ENCODE measurements around the gene RAB3D. TPM values are rescaled to one million over a fixed set of nuclear protein-coding genes. Genes with fewer than 3 reads are reported as not detected.
A peak's percentile ranks its signal among the peaks of the same experiment; 100 is the strongest.

RAB3D gene
- total RNA-seq, 1 experiment from 2014 or later: 37.9 TPM

DNA sequence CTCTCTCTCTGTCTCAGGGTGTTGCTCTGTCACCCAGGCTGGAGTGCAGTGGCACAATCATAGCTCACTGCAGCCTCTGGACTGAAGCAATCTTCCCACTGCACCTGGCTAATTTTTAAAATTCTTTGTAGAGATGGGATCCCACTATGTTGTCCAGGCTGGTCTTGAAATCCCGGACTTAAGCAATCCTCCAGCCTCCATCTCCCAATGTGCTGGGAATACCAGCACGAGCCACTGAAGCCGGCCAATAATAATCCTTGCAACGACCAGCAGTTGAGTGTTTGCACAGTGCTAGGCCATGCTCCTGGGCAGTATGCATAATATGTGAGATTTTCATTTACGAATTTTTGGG, 45.3 kb upstream of the RAB3D start:
- H3K36me3 ChIP-seq (ENCODE audit: low read depth, low read length): no peaks in the 10 kb centered on the region
- CTCF ChIA-PET: interaction anchor here (1.2 kb wide), 1 partner anchor 91 kb away, joined by 8 read pairs; no protein-coding TSS in a partner anchor
- DNase-seq: no peak
- H3K9me3 ChIP-seq (ENCODE audit: low read length): no peaks in the 10 kb centered on the region
- no peak overlapping the region for H3K9ac ChIP-seq (ENCODE audit: low read length)
- no peaks in the 10 kb centered on the region for H3K27me3 ChIP-seq (ENCODE audit: low read length)
- H3K4me1 ChIP-seq (ENCODE audit: insufficient read depth, low read length): peaks cover 31% of the 10 kb centered on the region
- H3K9me2 ChIP-seq (replicated peaks; ENCODE audit: low read length): no peaks in the 10 kb centered on the region
- TF ChIP-seq EZH2 (IDR thresholded peaks at IDR 0.05; ENCODE audit: low read length, unreplicated experiment) (no peak), EZH2phosphoT487 (IDR thresholded peaks at IDR 0.05; ENCODE audit: borderline replicate concordance, low read length) (no peak), CTCF (conservative IDR thresholded peaks at IDR 0.05; ENCODE audit: low read depth, low read length) (no peak)
- no peak overlapping the region for H3K4me3 ChIP-seq (ENCODE audit: low read length)
- peaks cover 10% of the 10 kb centered on the region for H3K79me2 ChIP-seq (ENCODE audit: low read length)
- H3K27ac ChIP-seq (ENCODE audit: low read length): no peak overlapping the region
- H3K4me2 ChIP-seq (ENCODE audit: low read length): no peak overlapping the region
- H2AFZ ChIP-seq (ENCODE audit: low read length): no peak overlapping the region
- no TSS peak for BruUV-seq (replicated peaks)
- no peaks in the 10 kb centered on the region for H3F3A ChIP-seq (ENCODE audit: low read length, unreplicated experiment)
- intact Hi-C loops (cut with micrococcal nuclease): no loop called here
- ATAC-seq: no peak
- POLR2A ChIA-PET (ENCODE audit: unreplicated experiment): no interaction called here
- no peaks in the 10 kb centered on the region for H4K20me1 ChIP-seq (ENCODE audit: low read length)

DNA sequence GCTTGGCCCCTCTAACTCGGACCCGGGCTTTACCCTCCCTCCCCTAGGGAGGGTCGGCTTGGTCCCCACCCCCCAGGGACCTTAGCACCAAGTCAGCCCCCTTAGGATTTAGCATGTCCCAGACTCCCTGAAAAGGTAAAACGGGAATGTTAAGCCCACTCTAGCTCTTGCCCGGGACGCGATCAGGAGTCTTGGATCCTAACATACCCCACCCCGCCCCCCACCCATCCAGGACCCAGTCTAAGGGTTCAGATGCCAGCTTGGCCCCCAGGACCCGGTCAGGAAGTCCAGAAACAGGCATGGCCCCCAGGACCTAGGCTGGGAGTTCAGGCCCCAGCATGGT, 44.2 kb upstream of the RAB3D start:
- H3K4me3 ChIP-seq (ENCODE audit: low read length): peak overlapping the region; percentile 66
- H3K4me1 ChIP-seq (ENCODE audit: insufficient read depth, low read length): peaks cover 38% of the 10 kb centered on the region
- ATAC-seq: no peak
- H3K9me3 ChIP-seq (ENCODE audit: low read length): no peaks in the 10 kb centered on the region
- H4K20me1 ChIP-seq (ENCODE audit: low read length): no peaks in the 10 kb centered on the region
- H3K9me2 ChIP-seq (replicated peaks; ENCODE audit: low read length): no peaks in the 10 kb centered on the region
- H3K79me2 ChIP-seq (ENCODE audit: low read length): peaks cover 14% of the 10 kb centered on the region
- TF ChIP-seq EZH2phosphoT487 (IDR thresholded peaks at IDR 0.05; ENCODE audit: borderline replicate concordance, low read length) (no peak), CTCF (conservative IDR thresholded peaks at IDR 0.05; ENCODE audit: low read depth, low read length) (no peak), EZH2 (IDR thresholded peaks at IDR 0.05; ENCODE audit: low read length, unreplicated experiment) (no peak)
- DNase-seq: no peak
- H3K27me3 ChIP-seq (ENCODE audit: low read length): no peaks in the 10 kb centered on the region
- peak overlapping the region; percentile 89 for H3K4me2 ChIP-seq (ENCODE audit: low read length)
- no peaks in the 10 kb centered on the region for H3K36me3 ChIP-seq (ENCODE audit: low read depth, low read length)
- peaks cover 4% of the 10 kb centered on the region for H3F3A ChIP-seq (ENCODE audit: low read length, unreplicated experiment)
- no peak overlapping the region for H3K27ac ChIP-seq (ENCODE audit: low read length)
- BruUV-seq (replicated peaks): no TSS peak
- H3K9ac ChIP-seq (ENCODE audit: low read length): no peak overlapping the region
- ChIA-PET CTCF (interaction anchor here (0.6 to 1.4 kb wide), 3 partner anchors 51 to 90 kb away, joined by 4 to 8 read pairs (median 8); partner anchors contain the start of genes ODAD3 and PRKCSH), POLR2A (ENCODE audit: unreplicated experiment) (interaction anchor here (0.6 kb wide), 2 partner anchors 10 to 18 kb away, joined by 3 to 4 read pairs; no protein-coding TSS in a partner anchor)
- intact Hi-C loops (cut with micrococcal nuclease): no loop called here
- peak overlapping the region; percentile 83 for H2AFZ ChIP-seq (ENCODE audit: low read length)

GRCh38 chr19:11382898-11383705, 43.6 kb upstream of the RAB3D start:
- CTCF ChIA-PET: interaction anchor here (0.6 to 1.4 kb wide), 7 partner anchors 15 to 89 kb away, joined by 3 to 8 read pairs (median 5); partner anchors contain the start of genes ODAD3 and PRKCSH

More at GRCh38 chr19:11382898-11383705, 43.6 kb upstream of the RAB3D start:
- ATAC-seq (no peak), DNase-seq (peak; percentile 68)
- Histone ChIP-seq H4K20me1 (ENCODE audit: low read length) (no peaks in the 10 kb centered on the region), H3K4me3 (ENCODE audit: low read length) (peak overlapping the region; percentile 66), H3K27me3 (ENCODE audit: low read length) (no peaks in the 10 kb centered on the region), H3K79me2 (ENCODE audit: low read length) (peaks cover 17% of the 10 kb centered on the region), H2AFZ (ENCODE audit: low read length) (peak overlapping the region; percentile 83), H3F3A (ENCODE audit: low read length, unreplicated experiment) (peaks cover 7% of the 10 kb centered on the region), H3K9ac (ENCODE audit: low read length) (no peak overlapping the region), H3K4me1 (ENCODE audit: insufficient read depth, low read length) (peaks cover 43% of the 10 kb centered on the region), H3K27ac (ENCODE audit: low read length) (no peak overlapping the region), H3K36me3 (ENCODE audit: low read depth, low read length) (no peaks in the 10 kb centered on the region), H3K9me3 (ENCODE audit: low read length) (no peaks in the 10 kb centered on the region), H3K9me2 (replicated peaks; ENCODE audit: low read length) (no peaks in the 10 kb centered on the region), H3K4me2 (ENCODE audit: low read length) (peak overlapping the region; percentile 89)
- intact Hi-C loops (cut with micrococcal nuclease): no loop called here
- TF ChIP-seq CTCF (conservative IDR thresholded peaks at IDR 0.05; ENCODE audit: low read depth, low read length): peak; percentile 87
- no peak for TF ChIP-seq EZH2phosphoT487 (IDR thresholded peaks at IDR 0.05; ENCODE audit: borderline replicate concordance, low read length)
- no peak for TF ChIP-seq EZH2 (IDR thresholded peaks at IDR 0.05; ENCODE audit: low read length, unreplicated experiment)
- POLR2A ChIA-PET (ENCODE audit: unreplicated experiment): interaction anchor here (0.6 kb wide), 1 partner anchor 10 kb away, joined by 3 read pairs; no protein-coding TSS in a partner anchor
- no TSS peak for BruUV-seq (replicated peaks)

Data from PC-3 (cell line).